HG03571 (cell line): ENCODE results near the gene CHERP.
A peak's percentile ranks its signal among the peaks of the same experiment; 100 is the strongest.
"Not testable (repeated sequence)": the region's sequence is repeated elsewhere in the genome, so short reads cannot be mapped to it uniquely, and the experiment has no call there.

Experiments used
- ATAC-seq: cut with Tn5 transposase; IDR thresholded peaks from one replicate; pipeline ENCODE4 v1.9.1; 2021; ENCODE audit not compliant: unreplicated experiment

Gene CHERP

DNA sequence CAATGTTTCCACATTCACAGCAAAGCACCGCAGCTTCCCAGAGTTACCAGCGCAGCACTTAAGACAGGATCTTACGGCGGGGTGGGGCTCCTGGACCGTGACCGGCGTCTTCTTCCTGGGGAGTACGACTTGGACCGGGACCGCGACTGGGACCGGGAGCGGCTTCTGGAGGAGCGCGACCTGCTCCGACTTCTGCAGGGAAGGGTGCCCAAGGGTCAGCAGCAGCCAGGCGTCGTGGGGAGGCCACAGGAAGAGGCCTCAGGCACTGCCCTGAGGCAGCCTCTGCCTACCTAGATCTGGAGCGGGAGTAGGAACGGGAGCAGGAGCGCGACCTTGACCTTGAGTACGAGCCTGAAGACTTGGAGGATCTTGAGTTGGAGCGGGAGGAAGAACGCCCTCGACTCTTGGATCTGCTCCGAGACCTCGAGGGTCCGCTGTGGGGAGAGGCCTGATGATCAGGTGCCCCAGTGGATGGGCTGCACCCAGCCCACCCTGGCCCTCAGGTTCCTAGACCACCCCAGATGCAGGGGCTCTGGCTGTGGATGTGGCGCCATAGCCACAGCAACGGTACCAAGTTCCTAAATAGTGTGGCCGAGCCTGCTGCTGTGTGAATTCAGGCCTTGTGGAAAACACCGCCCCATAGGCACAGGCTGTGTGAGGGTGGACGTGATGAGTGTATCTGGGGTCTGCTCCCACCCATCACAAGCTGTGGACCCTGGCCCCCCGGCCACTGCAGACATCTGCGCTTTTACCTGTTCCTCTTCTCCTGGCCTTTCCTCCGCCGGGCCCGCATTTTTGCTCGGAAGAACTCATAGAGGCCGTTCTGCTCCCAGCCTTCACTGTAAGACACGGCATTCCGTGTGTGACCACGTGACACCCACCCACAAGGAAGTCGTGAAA lies 21.9 kb downstream of the CHERP start:
- ATAC-seq: no peak

DNA sequence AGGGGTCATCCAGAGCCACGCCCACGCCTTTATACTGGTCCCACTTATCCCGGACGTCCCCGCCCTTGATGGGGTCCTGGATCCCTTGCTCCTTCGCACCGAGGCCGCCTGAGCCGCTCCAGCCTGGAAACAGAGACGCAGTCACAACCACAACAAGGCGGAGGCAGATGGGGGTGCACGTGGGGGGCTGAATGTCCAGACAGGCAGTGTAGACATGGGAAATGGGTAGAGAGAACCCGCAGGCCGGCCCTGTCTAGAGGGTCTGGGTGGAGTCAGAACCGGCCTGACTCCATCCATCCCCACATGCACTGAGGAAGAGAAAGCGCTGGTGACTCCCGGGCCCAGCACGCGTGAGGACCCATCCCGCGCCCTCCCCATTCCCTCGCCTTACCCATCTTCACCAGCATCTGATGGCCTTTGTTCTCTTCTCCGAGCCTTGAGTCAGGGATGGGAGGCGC lies 23.0 kb downstream of the CHERP start:
- ATAC-seq: no peak

DNA sequence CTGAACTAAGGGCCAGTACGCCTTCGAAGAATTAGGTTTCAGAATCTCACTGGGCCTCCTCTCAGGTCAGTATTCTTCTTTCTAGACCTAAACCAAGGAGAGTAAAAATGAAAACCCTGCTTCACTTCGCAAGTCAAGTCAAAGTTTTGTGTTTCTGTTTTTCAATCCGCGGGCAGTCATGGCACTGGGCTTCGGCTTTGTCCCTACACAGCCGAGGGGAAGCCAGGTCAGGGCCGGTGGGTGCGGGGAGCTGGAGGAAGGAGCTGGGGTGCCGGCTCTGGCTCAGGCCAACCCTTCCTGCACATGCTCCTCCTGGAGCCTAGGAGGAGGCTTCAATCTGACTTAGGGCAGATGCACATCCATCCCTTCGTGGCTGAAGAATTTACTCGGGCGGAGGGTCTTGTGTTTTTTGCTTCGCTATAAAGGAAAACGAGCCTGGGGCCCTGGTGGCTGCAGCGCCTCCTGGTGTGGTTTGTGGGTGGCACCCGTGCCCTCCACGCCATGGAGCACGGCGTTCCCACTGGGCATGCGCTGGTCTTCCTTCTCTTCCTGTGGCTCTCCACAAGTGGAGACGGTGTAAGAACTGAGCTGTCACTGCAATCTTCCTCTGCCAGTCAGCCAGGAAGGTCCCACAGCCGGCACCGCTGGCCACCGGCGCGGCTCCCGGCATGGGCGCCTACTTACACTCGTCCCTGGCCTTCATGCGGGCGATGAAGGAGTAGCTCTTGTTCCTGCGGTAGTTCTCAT lies 23.6 kb downstream of the CHERP start:
- no peak for ATAC-seq

DNA sequence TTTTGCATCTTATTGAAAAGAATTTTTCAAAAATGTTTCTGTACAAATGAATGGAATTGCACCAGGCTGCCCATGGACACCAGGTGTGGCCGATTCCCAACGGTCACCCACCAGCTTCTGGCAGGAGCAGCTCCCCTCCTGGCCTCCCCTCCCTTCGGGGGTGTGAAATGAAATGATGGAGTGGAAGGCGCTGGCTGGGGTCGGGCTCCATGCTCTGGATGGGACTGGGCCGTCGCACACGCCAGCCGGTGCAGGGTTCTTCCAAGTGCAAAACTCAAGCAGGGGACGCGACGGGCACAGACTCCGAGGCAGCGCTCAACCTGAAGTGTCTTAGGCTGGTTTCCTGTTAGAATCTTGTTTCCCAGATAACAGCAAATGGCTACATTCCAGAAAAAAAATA lies 24.2 kb downstream of the CHERP start:
- no peak for ATAC-seq

DNA sequence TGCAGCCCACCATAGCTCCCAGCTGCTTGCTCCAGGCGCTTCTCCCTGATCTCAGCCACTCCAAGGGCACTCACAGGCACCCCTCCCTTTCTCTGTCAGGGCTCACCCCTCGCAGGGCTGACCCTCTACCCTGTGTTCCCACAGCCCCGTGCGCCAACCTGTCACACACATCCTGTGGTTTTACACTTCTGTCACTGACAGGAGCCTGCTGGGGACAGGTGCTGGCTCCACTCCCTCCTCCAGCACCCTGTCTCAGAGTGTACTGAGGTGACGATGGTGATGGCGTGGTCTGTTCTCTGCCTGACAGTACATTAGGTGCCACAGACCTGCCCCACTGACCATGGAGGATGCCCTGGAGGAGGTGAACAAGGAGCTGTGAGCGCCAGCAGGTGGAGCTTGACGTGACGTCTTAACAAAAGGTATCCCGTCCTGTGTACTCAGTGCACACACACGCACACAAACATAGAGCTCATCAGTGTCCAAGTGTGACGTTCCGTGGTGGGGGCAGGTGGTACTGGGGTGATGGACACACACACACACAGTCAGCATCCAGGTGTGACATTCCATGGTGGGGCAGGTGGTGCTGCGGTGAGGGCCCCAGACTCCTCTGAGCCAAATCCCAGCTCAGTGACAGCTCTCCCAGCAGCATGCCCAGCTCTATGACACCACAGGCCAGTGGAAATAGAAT lies 25.2 kb downstream of the CHERP start:
- no peak for ATAC-seq

DNA sequence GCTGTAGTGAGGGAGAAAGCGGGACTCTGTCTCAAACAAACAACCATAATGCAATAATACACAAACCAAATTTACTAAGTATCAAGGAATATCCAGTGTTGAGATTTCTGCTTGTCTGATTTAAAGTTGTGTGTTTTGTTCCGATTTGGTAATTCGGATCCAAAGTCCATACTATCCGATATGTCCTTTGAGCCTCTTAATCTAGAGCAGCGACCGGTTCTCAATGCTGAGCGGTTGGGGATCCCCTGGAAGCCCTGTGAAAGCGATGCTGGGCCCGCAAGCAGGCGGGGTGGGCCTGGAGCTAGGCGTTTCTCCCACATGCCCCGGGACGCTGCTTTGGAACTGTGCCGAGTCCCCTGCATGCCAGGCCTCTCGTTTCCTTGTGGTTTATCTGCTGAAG lies 25.9 kb downstream of the CHERP start:
- ATAC-seq: no peak

DNA sequence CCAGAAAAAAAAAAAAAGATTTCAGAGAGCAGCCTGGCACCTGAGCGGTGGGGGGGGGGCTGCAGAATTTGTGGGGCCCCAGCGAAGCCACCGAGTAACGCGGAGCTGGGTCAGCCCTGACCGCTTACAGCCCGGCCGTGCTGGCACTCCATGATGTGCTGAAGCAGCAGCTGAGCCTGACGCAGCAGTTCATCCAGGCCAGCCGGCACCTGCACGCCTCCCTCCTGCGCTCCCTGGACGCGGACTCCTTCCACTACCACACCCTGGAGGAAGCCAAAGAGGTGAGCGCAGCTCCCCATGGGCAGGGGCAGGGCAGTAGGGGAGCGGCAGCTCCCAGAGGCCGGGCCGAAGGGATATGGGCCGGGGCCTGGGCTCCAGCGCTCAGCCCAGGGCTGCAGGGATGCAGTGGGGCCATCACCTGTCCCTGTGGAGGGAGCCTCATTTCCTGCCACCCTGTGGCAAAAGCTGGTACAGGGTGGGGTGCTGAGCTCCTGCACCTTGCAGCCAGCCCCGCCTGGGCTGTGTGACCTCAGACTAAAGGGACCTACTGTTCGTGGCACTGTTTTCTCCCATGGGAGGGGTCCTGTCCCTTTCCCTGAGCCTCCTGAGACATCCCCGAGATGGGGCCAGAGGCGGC lies 27.7 kb downstream of the CHERP start:
- ATAC-seq: no peak

DNA sequence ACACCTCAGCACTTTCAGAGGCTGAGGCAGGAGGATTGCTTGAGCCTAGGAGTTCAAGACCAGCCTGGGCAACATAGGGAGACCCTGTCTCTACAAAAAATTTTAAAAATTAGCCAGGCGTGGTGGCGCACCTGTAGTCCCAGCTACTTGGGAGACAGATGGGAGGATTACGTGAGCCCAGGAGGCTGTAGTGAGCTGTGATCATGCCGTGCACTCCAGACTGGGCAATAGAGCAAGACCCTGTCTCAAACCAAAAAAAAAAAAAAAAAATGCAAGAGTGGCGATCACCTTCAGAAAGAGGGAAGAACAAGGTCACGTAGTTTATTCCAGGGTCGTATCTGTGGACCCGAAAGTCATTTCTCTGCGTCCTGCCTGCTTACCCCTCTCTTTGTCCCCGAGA lies 29.6 kb downstream of the CHERP start:
- not testable (repeated sequence) for ATAC-seq

DNA sequence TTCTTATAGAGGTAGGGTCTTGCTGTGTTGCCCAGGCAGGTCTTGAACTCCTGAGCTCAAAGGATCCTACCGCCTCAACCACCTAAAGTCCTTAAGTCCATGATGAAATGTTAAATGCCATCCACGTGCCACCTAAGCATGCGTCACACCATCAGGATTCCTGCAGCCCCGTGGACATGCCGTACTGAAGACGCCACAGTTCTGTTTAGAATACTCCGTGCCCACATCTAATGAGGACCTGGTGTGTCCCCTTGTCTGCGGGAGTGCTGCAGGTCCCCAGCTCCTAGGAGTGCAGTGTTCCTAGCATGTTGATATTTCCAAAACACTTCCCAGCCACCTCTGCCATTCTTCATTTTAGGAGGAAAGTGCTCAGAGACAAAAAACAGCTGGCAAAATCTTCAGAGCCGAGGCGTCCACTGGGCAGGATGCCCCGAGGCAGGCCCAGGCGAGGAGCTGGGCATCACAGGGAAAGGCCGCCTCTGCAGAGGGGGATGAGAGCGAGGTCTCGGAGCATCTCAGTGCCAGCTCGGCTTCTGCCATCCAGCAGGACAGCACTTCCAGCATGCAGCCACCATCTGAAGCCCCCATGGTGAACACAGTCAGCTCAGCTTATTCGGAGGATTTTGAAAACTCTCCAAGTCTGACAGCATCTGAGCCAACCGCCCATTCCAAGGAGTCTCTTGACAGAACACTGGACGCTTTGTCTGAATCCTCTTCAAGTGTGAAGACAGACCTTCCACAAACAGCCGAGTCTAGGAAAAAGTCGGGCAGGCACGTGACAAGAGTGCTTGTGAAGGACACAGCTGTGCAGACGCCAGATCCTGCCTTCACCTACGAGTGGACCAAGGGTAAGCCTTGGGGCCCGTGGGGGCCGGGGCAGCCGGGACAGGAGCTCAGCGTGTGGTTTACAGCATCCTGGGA lies 32.8 kb downstream of the CHERP start:
- no peak for ATAC-seq

DNA sequence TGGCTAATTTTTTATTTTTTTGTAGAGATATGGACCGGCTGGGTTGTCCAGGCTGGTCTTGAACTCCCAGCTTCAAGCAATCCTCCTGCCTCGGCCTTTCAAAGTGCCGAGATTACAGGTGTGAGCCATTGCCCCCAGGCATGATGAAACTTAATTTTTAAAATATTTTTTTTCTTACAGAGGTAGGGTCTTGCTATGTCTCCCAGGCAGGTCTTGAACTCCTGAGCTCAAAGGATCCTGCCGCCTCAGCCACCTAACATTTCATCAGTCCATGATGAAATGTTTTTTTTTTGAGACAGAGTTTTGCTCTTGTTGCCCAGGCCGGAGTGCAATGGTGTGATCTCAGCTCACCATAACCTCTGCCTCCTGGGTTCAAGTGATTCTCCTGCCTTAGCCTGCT lies 33.7 kb downstream of the CHERP start:
- no peak for ATAC-seq

DNA sequence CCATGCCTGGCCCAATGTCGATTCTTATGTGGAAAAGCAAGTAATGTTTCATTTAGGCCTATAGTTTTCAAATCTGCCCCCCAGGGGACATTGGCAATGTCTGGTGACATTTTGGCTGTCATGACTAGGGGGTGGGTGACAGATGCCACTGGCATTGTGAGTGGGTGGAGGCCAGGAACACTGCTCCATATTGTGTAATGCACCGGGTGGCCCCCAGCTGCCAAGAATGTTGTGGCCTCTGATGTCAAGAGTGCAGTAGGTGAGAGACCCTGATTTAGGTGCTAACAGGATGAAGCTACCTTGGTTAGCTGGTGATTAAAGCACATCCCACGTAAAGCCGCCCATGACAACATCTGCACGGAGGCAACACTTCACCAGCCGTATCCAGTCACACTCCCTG lies 35.3 kb downstream of the CHERP start:
- ATAC-seq: no peak

DNA sequence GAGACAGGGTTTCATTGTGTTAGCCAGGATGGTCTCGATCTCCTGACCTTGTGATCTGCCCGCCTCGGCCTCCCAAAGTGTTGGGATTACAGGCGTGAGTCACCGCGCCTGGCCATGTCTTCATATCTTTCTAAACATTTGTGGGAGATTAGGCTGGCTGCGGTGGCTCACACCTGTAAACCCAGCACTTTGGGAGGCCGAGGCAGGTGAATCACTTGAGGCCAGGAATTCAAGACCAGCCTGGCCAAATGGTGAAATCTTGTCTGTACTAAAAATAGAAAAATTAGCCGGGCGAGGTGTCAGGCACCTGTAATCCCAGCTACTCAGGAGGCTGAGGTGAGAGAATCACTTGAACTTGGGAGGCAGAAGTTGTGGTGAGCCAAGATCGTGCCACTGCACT lies 36.1 kb downstream of the CHERP start:
- ATAC-seq: not testable (repeated sequence)

DNA sequence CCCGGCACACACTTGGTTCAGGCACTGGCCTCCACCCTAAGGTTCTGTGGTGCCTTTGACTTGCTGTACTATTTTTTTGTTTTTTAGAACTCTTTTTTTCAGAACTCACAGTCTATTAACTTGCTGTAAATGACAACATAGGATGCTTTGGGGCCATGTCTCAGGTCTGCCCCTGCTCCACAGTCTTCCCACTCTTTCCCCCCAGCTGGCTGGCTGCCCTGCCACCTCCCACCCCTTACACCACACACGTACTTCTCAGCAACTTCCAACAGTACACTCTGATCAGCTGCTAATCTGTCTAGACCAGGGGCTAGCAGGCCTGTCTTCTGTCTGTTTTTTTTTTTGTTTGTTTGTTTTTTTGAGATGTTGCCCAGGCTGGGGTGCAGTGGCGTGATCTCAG lies 38.0 kb downstream of the CHERP start:
- no peak for ATAC-seq

DNA sequence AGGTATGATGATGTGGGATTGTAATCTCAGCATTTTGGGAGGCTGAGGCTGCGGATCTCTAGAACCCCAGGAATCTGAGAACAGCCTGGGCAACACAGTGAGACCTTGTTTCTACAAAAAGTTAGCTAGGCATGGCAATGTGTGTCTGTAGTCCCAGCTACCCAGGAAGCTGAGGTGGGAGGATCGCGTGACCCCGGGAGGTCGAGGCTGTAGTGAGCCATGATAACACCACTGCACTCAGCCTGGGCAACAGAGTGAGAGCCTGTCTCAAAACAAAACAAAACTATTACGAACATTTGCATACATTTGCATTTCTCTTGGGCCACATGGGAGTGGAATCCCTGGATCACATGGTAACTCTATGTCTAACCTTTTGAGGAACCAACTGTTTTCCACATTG lies 44.4 kb downstream of the CHERP start:
- ATAC-seq: no peak

DNA sequence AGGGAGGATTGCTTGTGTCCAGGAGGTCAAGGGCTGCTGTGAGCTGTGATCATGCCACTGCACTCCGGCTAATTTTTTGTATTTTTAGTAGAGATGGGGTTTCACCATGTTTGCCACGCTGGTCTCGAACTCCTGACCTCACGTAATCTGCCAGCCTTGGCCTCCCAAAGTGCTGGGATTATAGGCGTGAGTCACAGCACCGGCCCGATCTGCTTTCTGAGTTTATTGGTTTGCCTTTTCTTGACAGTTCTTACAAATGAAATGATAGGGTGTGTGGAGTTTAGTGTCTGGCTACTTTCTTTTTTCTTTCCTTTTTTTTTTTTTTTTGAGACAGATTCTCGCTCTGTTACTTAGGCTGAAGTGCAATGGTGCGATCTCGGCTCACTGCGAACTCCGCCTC lies 45.2 kb downstream of the CHERP start:
- no peak for ATAC-seq

DNA sequence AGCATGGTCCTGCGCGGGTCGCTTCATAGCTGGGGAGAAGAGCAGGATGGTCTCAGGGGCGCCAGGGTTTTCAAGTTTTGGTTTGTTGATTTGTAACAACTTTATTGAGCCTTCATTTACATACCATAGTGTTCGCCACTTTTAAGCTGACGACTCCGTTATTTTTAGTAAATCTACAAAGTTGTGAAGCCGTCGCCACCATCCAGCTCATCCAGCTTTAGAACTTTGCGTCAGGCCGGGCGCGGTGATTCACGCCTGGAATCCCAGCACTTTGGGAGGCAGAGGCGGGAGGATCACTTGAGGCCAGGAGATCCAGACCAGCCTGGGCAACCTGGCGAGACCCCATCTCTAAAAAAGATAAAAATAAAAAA lies 45.6 kb downstream of the CHERP start:
- ATAC-seq: no peak

DNA sequence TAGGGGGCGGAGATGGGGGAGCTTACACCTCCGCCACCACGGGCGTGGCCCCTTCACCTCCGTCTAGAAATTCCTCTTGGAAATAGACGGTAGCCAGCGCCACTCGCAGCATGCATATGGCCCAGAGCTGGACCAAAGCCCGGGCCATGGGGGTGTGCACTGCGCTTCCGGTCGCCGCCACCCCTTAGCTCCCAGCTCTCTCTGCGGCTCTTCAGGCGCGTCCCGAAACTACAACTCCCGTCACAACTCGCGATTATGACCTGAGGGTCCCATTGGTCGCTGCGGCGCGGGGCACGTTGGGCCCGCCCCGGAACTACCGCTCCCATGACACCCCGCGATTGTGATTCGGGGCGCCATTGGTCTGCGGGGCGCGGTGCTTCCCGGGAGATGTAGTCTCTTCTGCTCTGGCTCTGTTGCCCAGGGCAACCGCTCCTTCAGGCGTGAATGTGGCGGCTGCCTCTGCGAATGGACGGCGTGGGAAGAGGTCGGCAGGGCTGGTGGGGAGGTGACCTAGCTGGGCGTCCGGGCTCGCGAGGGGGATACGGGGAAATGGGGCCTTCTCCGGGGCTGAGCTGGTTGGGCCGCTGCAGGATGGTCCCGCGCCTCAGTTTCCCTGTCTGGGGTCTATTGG lies 46.1 kb downstream of the CHERP start, which contains the start of the genes C19orf44 and CALR3:
C19orf44 (plus strand) TSS at position 413 of the 631 bp plus-strand sequence. CDS start 4,399 bp downstream, outside the sequence.
CALR3 (minus strand) TSS at position 186 of the 631 bp plus-strand sequence; CDS start at position 148, 38 bp downstream.
- ATAC-seq: peak; percentile 98

DNA sequence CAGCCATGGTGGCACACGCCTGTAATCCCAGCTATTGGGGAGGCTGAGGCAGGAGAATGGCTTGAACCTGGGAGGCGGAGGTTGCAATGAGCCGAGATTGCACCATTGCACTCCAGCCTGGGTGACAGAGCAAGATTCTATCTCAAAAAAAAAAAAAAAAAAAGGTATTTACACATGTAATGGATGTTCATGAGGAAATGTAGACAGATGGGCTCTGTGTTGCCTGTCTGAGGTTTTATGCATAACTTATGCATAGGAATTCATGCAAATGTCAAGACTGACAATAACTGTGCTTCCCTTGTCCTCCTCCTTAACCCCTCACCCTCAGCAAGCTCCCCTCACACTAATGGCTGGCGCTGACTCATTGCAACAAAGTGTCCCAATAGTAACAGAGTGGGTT lies 55.8 kb downstream of the CHERP start:
- ATAC-seq: not testable (repeated sequence)

DNA sequence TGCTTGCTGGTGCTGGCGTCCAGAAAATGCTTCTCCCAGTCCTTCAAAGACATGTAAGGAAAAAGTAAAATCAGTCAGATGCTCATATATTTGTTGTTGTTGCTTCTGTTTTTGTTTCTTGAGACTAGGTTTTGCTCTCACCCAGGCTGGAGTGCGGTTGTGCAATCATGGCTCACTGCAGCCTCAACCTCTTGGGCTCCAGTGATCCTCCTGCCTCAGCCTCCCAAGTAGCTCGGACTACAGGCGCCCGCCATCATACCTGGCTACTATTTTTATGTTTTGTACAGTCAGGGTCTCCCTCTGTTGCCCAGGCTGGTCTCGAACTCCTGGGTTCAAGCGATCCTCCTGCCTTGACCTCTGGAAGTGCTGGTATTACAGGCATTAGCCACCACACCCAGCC lies 59.5 kb downstream of the CHERP start:
- ATAC-seq: no peak
